Activated CD8-positive, alpha-beta memory T cell treated with anti-CD3 and anti-CD28 coated beads, Interleukin-2, amount 50 U/mL, for 1 hour (primary cell): ENCODE measurements around the gene LAMTOR4.

ENCODE experiments used
- DNase-seq: peaks from one replicate; pipeline ENCODE4 v3.0.0-alpha.2; 2020; ENCODE audit errors: extremely low read depth

Gene LAMTOR4

GRCh38 chr7:100148559-100149328 lies at the start of gene LAMTOR4:
Gene LAMTOR4, plus strand, starts transcription at chr7:100148918. Its CDS starts 55 bp downstream, at chr7:100148973.
- DNase-seq, result peak; percentile 95

GRCh38 chr7:100099452-100099851 lies 49.3 kb upstream of the LAMTOR4 start:
- DNase-seq, result no peak

GRCh38 chr7:100100420-100101015 lies 48.2 kb upstream of the LAMTOR4 start:
- peak; percentile 54 for DNase-seq

- peak; percentile 84 for DNase-seq
These were observed 47.5 kb upstream of the LAMTOR4 start, which contains the start of the genes AP4M1 and MCM7 for GRCh38 chr7:100101016-100101862. Gene AP4M1, plus strand, starts transcription at chr7:100101643. Its CDS starts 72 bp downstream, at chr7:100101715. Gene MCM7, minus strand, starts transcription at chr7:100101397. Its CDS starts 103 bp downstream, at chr7:100101294.

- no peak for DNase-seq
These were observed 45.5 kb upstream of the LAMTOR4 start for GRCh38 chr7:100102950-100103840.

GRCh38 chr7:100105534-100105933 lies 43.2 kb upstream of the LAMTOR4 start:
- DNase-seq, result no peak

GRCh38 chr7:100106633-100107032 lies 42.1 kb upstream of the LAMTOR4 start:
- no peak for DNase-seq

GRCh38 chr7:100107125-100107737 lies 41.5 kb upstream of the LAMTOR4 start:
- no peak for DNase-seq

- no peak for DNase-seq
These were observed 40.8 kb upstream of the LAMTOR4 start for GRCh38 chr7:100107890-100108289.

- no peak for DNase-seq
These were observed 39.1 kb upstream of the LAMTOR4 start for GRCh38 chr7:100109521-100110163.

- no peak for DNase-seq
These were observed 37.6 kb upstream of the LAMTOR4 start for GRCh38 chr7:100111156-100111555.

GRCh38 chr7:100111914-100112313 lies 36.8 kb upstream of the LAMTOR4 start:
- DNase-seq, result no peak

- no peak for DNase-seq
These were observed 33.7 kb upstream of the LAMTOR4 start for GRCh38 chr7:100115026-100115425.

GRCh38 chr7:100118388-100119071 lies 30.2 kb upstream of the LAMTOR4 start:
- DNase-seq, result no peak

GRCh38 chr7:100119072-100119969 lies 29.4 kb upstream of the LAMTOR4 start, which contains the start of the genes CNPY4 and TAF6:
Gene CNPY4, plus strand, starts transcription at chr7:100119634. Its CDS starts 111 bp downstream, at chr7:100119745.
Gene TAF6, minus strand, starts transcription at chr7:100119358. Its CDS starts 5,149 bp downstream, at chr7:100114209.
- peak; percentile 95 for DNase-seq

- peak; percentile 28 for DNase-seq
These were observed 28.6 kb upstream of the LAMTOR4 start for GRCh38 chr7:100119970-100120732.

GRCh38 chr7:100120733-100121036 lies 28.0 kb upstream of the LAMTOR4 start:
- no peak for DNase-seq

GRCh38 chr7:100122067-100122466 lies 26.7 kb upstream of the LAMTOR4 start:
- no peak for DNase-seq
